ENCODE results near the gene KISS1R.

The KISS1R gene

GRCh38 chr19:953445-954271, 36.5 kb downstream of the KISS1R start:
- Histone ChIP-seq H3K4me2 (ENCODE audit: insufficient read depth, low read length, poor library complexity, severe bottlenecking) (peak overlapping the region; percentile 25), H3K4me1 (ENCODE audit: control insufficient read depth in 2 of 2, insufficient read depth in 1 of 2, low read depth in 1 of 2, low read length in 2 of 2) (peaks cover 35 to 38% of the 10 kb centered on the region in 2 donors), H3K27me3 (ENCODE audit: control insufficient read depth in 3 of 3, insufficient read depth in 3 of 3, low read depth in 1 of 3, low read length in 3 of 3) (no peaks in the 10 kb centered on the region), H2BK5ac (ENCODE audit: low read length) (peak overlapping the region; percentile 96), H2BK120ac (ENCODE audit: low read depth, low read length) (peak overlapping the region; percentile 94), H3K23ac (ENCODE audit: low read depth, low read length, poor library complexity) (peak overlapping the region; percentile 55), H3K27ac (replicated peaks; ENCODE audit: low read length) (peak overlapping the region; percentile 96), H3K14ac (ENCODE audit: low read length) (peak overlapping the region; percentile 8), H3K9me3 (replicated peaks in 1 of 2; ENCODE audit: control insufficient read depth in 2 of 2, insufficient read depth in 1 of 2, low read depth in 1 of 2, low read length in 2 of 2) (no peaks in the 10 kb centered on the region), H4K91ac (ENCODE audit: low read depth, low read length, poor library complexity) (peak overlapping the region; percentile 72), H4K8ac (ENCODE audit: low read depth, low read length) (no peak overlapping the region), H2BK12ac (ENCODE audit: low read length) (peak overlapping the region; percentile 47), H3K36me3 (replicated peaks in 1 of 2; ENCODE audit: control insufficient read depth in 2 of 2, insufficient read depth in 2 of 2, low read length in 2 of 2) (peaks cover 0 to 3% of the 10 kb centered on the region in 2 donors), H3K9ac (ENCODE audit: low read depth, low read length, poor library complexity) (no peak overlapping the region), H2AK5ac (ENCODE audit: low read depth, low read length) (peak overlapping the region; percentile 95), H3K4me3 (ENCODE audit: low read length in 2 of 2) (no peak overlapping the region), H3K4ac (ENCODE audit: low read length) (peak overlapping the region; percentile 76), H2BK15ac (ENCODE audit: low read length) (peak overlapping the region; percentile 71), H2AFZ (ENCODE audit: low read length) (no peak overlapping the region), H3K79me1 (ENCODE audit: low read depth, low read length) (peaks cover 18% of the 10 kb centered on the region), H3K18ac (ENCODE audit: low read length) (peak overlapping the region; percentile 96)
- DNase-seq (ENCODE audit: low spot score) = no peak
- no CpG with 5 or more reads among the region's 33 CpGs for WGBS, 2 donors (ENCODE audit: extremely low coverage in 2 of 2, insufficient read length in 2 of 2, insufficient replicate concordance in 1 of 2)

GRCh38 chr19:954272-954671, 37.1 kb downstream of the KISS1R start:
- Histone ChIP-seq H3K27me3 (ENCODE audit: control insufficient read depth in 3 of 3, insufficient read depth in 3 of 3, low read depth in 1 of 3, low read length in 3 of 3) (no peaks in the 10 kb centered on the region), H3K27ac (replicated peaks; ENCODE audit: low read length) (peak overlapping the region; percentile 96)
- no CpG with 5 or more reads among the region's 14 CpGs for WGBS, 2 donors (ENCODE audit: extremely low coverage in 2 of 2, insufficient read length in 2 of 2, insufficient replicate concordance in 1 of 2)

DNA sequence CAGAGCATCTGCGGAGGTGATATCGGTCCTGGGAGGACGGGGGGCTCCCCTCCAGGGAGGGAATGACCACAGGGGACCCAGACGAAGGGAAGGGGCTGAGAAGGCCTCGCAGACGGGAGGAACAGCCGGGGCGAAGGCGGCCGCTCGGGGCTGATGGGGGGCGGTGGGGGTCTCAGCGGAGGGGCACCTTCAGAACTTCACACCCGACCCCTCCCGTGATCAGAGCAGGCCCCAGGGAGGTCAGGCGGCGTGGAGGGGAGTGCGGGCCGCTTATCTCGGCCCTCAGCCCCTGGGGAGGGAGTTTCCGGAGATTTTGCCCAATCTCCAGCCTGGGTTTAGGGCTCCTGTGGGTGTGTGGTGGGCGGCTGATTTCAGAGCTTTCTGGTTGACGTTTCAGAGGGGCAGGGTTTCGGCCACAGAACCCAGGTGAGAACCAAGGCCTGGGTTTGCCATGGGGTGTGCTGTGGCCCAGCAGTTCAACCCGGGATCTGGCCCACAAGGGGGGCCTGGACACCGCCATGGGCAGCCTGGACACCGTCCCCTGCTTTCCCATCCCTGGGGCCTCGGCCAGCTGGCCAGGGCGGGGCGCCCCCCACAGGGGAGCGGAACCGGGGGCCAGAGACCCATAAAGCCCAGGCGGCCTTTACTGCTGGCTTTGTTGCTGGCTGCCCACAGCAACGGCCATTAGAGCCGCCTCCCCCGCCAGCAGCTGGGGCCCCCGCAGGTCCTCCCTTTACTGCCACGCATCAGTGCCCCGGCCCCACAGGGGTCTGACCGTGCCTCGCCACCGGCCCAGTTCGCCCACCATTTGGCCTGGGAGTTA, 37.8 kb downstream of the KISS1R start:
- peaks cover 24% of the 10 kb centered on the region for H3K79me1 ChIP-seq (ENCODE audit: low read depth, low read length)
- H3K27me3 ChIP-seq (ENCODE audit: control insufficient read depth in 3 of 3, insufficient read depth in 3 of 3, low read depth in 1 of 3, low read length in 3 of 3) = no peaks in the 10 kb centered on the region
- H3K4me2 ChIP-seq (ENCODE audit: insufficient read depth, low read length, poor library complexity, severe bottlenecking) = no peak overlapping the region
- H3K9me3 ChIP-seq (replicated peaks in 1 of 2; ENCODE audit: control insufficient read depth in 2 of 2, insufficient read depth in 1 of 2, low read depth in 1 of 2, low read length in 2 of 2) = no peaks in the 10 kb centered on the region
- peak overlapping the region; percentile 95 for H2AK5ac ChIP-seq (ENCODE audit: low read depth, low read length)
- H3K9ac ChIP-seq (ENCODE audit: low read depth, low read length, poor library complexity) = peak overlapping the region; percentile 73
- H2BK5ac ChIP-seq (ENCODE audit: low read length) = peak overlapping the region; percentile 96
- H2BK120ac ChIP-seq (ENCODE audit: low read depth, low read length) = peak overlapping the region; percentile 100
- peaks cover 8 to 15% of the 10 kb centered on the region in 2 donors for H3K36me3 ChIP-seq (replicated peaks in 1 of 2; ENCODE audit: control insufficient read depth in 2 of 2, insufficient read depth in 2 of 2, low read length in 2 of 2)
- peaks cover 35 to 41% of the 10 kb centered on the region in 2 donors for H3K4me1 ChIP-seq (ENCODE audit: control insufficient read depth in 2 of 2, insufficient read depth in 1 of 2, low read depth in 1 of 2, low read length in 2 of 2)
- H3K14ac ChIP-seq (ENCODE audit: low read length) = peak overlapping the region; percentile 38
- no peak overlapping the region for H3K4me3 ChIP-seq (ENCODE audit: low read length in 2 of 2)
- DNase-seq (ENCODE audit: low spot score) = no peak
- H2AFZ ChIP-seq (ENCODE audit: low read length) = no peak overlapping the region
- peak overlapping the region; percentile 96 for H3K18ac ChIP-seq (ENCODE audit: low read length)
- H4K8ac ChIP-seq (ENCODE audit: low read depth, low read length) = peak overlapping the region; percentile 33
- peak overlapping the region; percentile 91 for H2BK12ac ChIP-seq (ENCODE audit: low read length)
- H3K4ac ChIP-seq (ENCODE audit: low read length) = peak overlapping the region; percentile 93
- H3K27ac ChIP-seq (replicated peaks; ENCODE audit: low read length) = peak overlapping the region; percentile 96
- H3K23ac ChIP-seq (ENCODE audit: low read depth, low read length, poor library complexity) = peak overlapping the region; percentile 65
- no CpG with 5 or more reads among the region's 43 CpGs for WGBS, 2 donors (ENCODE audit: extremely low coverage in 2 of 2, insufficient read length in 2 of 2, insufficient replicate concordance in 1 of 2)
- peak overlapping the region; percentile 71 for H2BK15ac ChIP-seq (ENCODE audit: low read length)
- H4K91ac ChIP-seq (ENCODE audit: low read depth, low read length, poor library complexity) = peak overlapping the region; percentile 30

More at GRCh38 chr19:954272-954671, 37.1 kb downstream of the KISS1R start:
- peak overlapping the region; percentile 100 for H2BK120ac ChIP-seq (ENCODE audit: low read depth, low read length)
- no peak overlapping the region for H2AFZ ChIP-seq (ENCODE audit: low read length)
- H3K18ac ChIP-seq (ENCODE audit: low read length) = peak overlapping the region; percentile 96
- peak overlapping the region; percentile 47 for H2BK12ac ChIP-seq (ENCODE audit: low read length)
- H3K4ac ChIP-seq (ENCODE audit: low read length) = peak overlapping the region; percentile 93
- H2BK5ac ChIP-seq (ENCODE audit: low read length) = peak overlapping the region; percentile 96
- H3K4me3 ChIP-seq (ENCODE audit: low read length in 2 of 2) = no peak overlapping the region
- peak overlapping the region; percentile 95 for H2AK5ac ChIP-seq (ENCODE audit: low read depth, low read length)
- H4K8ac ChIP-seq (ENCODE audit: low read depth, low read length) = no peak overlapping the region
- no peak for DNase-seq (ENCODE audit: low spot score)
- H3K4me2 ChIP-seq (ENCODE audit: insufficient read depth, low read length, poor library complexity, severe bottlenecking) = no peak overlapping the region
- peaks cover 4 to 9% of the 10 kb centered on the region in 2 donors for H3K36me3 ChIP-seq (replicated peaks in 1 of 2; ENCODE audit: control insufficient read depth in 2 of 2, insufficient read depth in 2 of 2, low read length in 2 of 2)
- peak overlapping the region; percentile 38 for H3K14ac ChIP-seq (ENCODE audit: low read length)
- H2BK15ac ChIP-seq (ENCODE audit: low read length) = peak overlapping the region; percentile 71
- peaks cover 20% of the 10 kb centered on the region for H3K79me1 ChIP-seq (ENCODE audit: low read depth, low read length)
- peaks cover 35 to 38% of the 10 kb centered on the region in 2 donors for H3K4me1 ChIP-seq (ENCODE audit: control insufficient read depth in 2 of 2, insufficient read depth in 1 of 2, low read depth in 1 of 2, low read length in 2 of 2)
- peak overlapping the region; percentile 65 for H3K23ac ChIP-seq (ENCODE audit: low read depth, low read length, poor library complexity)
- no peaks in the 10 kb centered on the region for H3K9me3 ChIP-seq (replicated peaks in 1 of 2; ENCODE audit: control insufficient read depth in 2 of 2, insufficient read depth in 1 of 2, low read depth in 1 of 2, low read length in 2 of 2)
- peak overlapping the region; percentile 30 for H4K91ac ChIP-seq (ENCODE audit: low read depth, low read length, poor library complexity)
- H3K9ac ChIP-seq (ENCODE audit: low read depth, low read length, poor library complexity) = peak overlapping the region; percentile 44

All from neuronal stem cell (in vitro differentiated cells).